Calu3 (cell line): ENCODE results near the gene IRX6. TPM values are rescaled to one million over a fixed set of nuclear protein-coding genes. Genes with fewer than 3 reads are reported as not detected.
A peak's percentile ranks its signal among the peaks of the same experiment; 100 is the strongest.

Source experiments
- BruUV-seq: library from RNA; stranded (reverse); fragments of 400-500 nt; replicated peaks from 2 replicates; lab custom pipeline; 2021; lab: Mats Ljungman, UMichigan
- CTCF ChIA-PET: fragments of 300-600 bp; sonication (Branson Sonifier 250); formaldehyde crosslinking; loops from one replicate; lab custom pipeline; 2022; ENCODE audit warnings: antibody characterized with exemption; lab: Charles Lee
- DNase-seq: peaks from one replicate; pipeline ENCODE4 v3.0.0; 2022
- H3K27ac Mint-ChIP-seq: one replicate; pipeline ENCODE4 v1.8.0; 2022; ENCODE audit warnings: mixed read lengths; ENCODE audit not compliant: unreplicated experiment
- H3K27me3 Mint-ChIP-seq: one replicate; pipeline ENCODE4 v1.8.0; 2022; ENCODE audit warnings: mixed read lengths; ENCODE audit not compliant: unreplicated experiment
- H3K36me3 Mint-ChIP-seq: one replicate; pipeline ENCODE4 v1.8.0; 2022; ENCODE audit warnings: mild to moderate bottlenecking, moderate library complexity, mixed read lengths; ENCODE audit not compliant: insufficient read depth, unreplicated experiment
- H3K4me1 Mint-ChIP-seq: one replicate; pipeline ENCODE4 v1.8.0; 2022; ENCODE audit warnings: mild to moderate bottlenecking, low read depth, mixed read lengths; ENCODE audit not compliant: unreplicated experiment
- H3K4me3 Mint-ChIP-seq: one replicate; pipeline ENCODE4 v1.8.0; 2022; ENCODE audit warnings: mild to moderate bottlenecking, low read depth, moderate library complexity, mixed read lengths; ENCODE audit not compliant: unreplicated experiment
- H3K9me3 Mint-ChIP-seq: one replicate; pipeline ENCODE4 v1.8.0; 2022; ENCODE audit warnings: low read depth, mixed read lengths; ENCODE audit not compliant: unreplicated experiment
- CTCF ChIP-seq: fragments of 200-600 bp; IDR thresholded peaks from one replicate; pipeline ENCODE4 v1.8.0; 2022; ENCODE audit warnings: antibody characterized with exemption; ENCODE audit not compliant: unreplicated experiment
- intact Hi-C: fragments of 100-400 bp; cut with micrococcal nuclease; formaldehyde crosslinking; loops from one replicate; pipeline ENCODE4 v1.10.0; 2022; ENCODE audit not compliant: unreplicated experiment
- total RNA-seq: library from RNA; stranded (reverse); gene quantifications from 2 replicates; pipeline ENCODE4 v1.2.3, GENCODE V29; 2022

The IRX6 gene
- total RNA-seq, 1 experiment from 2014 or later: not detected

DNA sequence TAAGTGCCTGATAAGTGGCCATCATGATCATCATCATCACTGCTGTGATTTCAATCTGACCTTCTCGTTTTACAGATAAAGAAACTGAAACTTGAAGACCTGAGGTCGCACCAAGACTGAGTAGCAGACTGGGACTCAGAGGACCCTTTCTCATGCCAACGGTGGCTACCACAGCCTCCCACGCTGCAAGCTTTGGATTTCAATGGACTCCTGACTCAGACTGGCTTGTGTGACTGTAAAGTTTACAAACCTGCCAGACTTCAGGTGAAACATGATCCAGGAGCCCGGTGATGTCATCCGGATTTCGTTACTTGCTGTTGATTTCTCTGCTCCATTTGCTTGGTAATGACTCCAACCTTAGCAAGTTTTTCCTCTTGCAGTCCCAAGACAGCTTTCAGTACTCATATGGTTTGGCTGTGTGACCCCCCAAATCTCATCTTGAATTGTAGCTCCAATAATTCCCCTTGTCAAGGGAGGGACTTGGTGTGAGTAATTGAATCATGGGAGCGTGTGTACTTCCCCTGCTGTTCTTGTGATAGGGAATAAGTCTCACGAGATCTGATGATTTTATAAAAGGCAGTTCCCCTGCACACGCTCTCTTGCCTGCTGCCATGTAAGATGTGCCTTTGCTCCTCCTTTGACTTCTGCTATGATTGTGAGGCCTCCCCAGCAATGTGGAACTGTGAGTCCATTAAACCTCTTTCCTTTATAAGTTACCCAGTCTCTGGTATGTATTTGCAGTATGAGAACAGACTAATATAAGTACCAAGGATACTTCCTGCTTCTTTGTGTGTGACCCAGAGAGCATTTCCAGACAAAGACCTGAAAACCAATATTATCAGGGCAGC, 26.7 kb upstream of the IRX6 start:
- DNase-seq: peak; percentile 43
- Mint-ChIP-seq H3K9me3 (peaks cover 2% of the 10 kb centered on the region), H3K4me3 (peak overlapping the region; percentile 10), H3K36me3 (no peaks in the 10 kb centered on the region), H3K27ac (peak overlapping the region; percentile 10), H3K4me1 (peaks cover 9% of the 10 kb centered on the region), H3K27me3 (no peaks in the 10 kb centered on the region)
- TF ChIP-seq CTCF: no peak
- BruUV-seq: TSS peak; percentile 52
- CTCF ChIA-PET: no interaction called here
- intact Hi-C loops: loop anchor here (10.0 kb wide), 1 partner anchor 68 kb away; no protein-coding TSS in a partner anchor

- peak overlapping the region; percentile 10 for H3K27ac Mint-ChIP-seq
- CTCF ChIA-PET: no interaction called here
- TF ChIP-seq CTCF: no peak
- no peaks in the 10 kb centered on the region for H3K36me3 Mint-ChIP-seq
- H3K4me1 Mint-ChIP-seq: peaks cover 9% of the 10 kb centered on the region
- peak; percentile 24 for DNase-seq
- intact Hi-C loops: loop anchor here (10.0 kb wide), 1 partner anchor 67 kb away; no protein-coding TSS in a partner anchor
- peaks cover 2% of the 10 kb centered on the region for H3K9me3 Mint-ChIP-seq
- no TSS peak for BruUV-seq
- H3K4me3 Mint-ChIP-seq: peak overlapping the region; percentile 10
- H3K27me3 Mint-ChIP-seq: no peaks in the 10 kb centered on the region
Observed at GRCh38 chr16:55297910-55298479, 26.0 kb upstream of the IRX6 start.

- DNase-seq: no peak
- H3K9me3 Mint-ChIP-seq: peaks cover 6% of the 10 kb centered on the region
- CTCF ChIA-PET: no interaction called here
- BruUV-seq: no TSS peak
- peaks cover 9% of the 10 kb centered on the region for H3K4me1 Mint-ChIP-seq
- no peak overlapping the region for H3K27ac Mint-ChIP-seq
- H3K4me3 Mint-ChIP-seq: no peak overlapping the region
- no peak for TF ChIP-seq CTCF
- H3K36me3 Mint-ChIP-seq: no peaks in the 10 kb centered on the region
- intact Hi-C loops: no loop called here
- peaks cover 3% of the 10 kb centered on the region for H3K27me3 Mint-ChIP-seq
Observed at GRCh38 chr16:55301385-55302008, 22.5 kb upstream of the IRX6 start.

- CTCF ChIA-PET: no interaction called here
- H3K4me3 Mint-ChIP-seq: no peak overlapping the region
- peaks cover 4% of the 10 kb centered on the region for H3K9me3 Mint-ChIP-seq
- H3K27me3 Mint-ChIP-seq: peaks cover 7% of the 10 kb centered on the region
- no peak for TF ChIP-seq CTCF
- no peak overlapping the region for H3K27ac Mint-ChIP-seq
- H3K36me3 Mint-ChIP-seq: no peaks in the 10 kb centered on the region
- H3K4me1 Mint-ChIP-seq: peaks cover 4% of the 10 kb centered on the region
- no TSS peak for BruUV-seq
- intact Hi-C loops: no loop called here
- DNase-seq: no peak
Observed at GRCh38 chr16:55302635-55303034, 21.4 kb upstream of the IRX6 start.
